K562 (cell line): ENCODE measurements around the gene CACNA2D4. TPM values are rescaled to one million over a fixed set of nuclear protein-coding genes. Genes with fewer than 3 reads are reported as not detected.

Experiments
- ATAC-seq: fragments of 200-7000 bp; cut with Tn5 transposase; 3 replicates; pipeline ENCODE4 v1.9.1; 2020; ENCODE audit warnings: moderate library complexity
- BruUV-seq: library from RNA; stranded (reverse); fragments of 400-500 nt; replicated peaks from 2 replicates; lab custom pipeline; 2021; lab: Mats Ljungman, UMichigan
- CTCF ChIA-PET: fragments of 300-600 bp; formaldehyde crosslinking; extraction: SDS; loops from one replicate; lab custom pipeline; 2021; ENCODE audit warnings: low intra/inter-chr PET ratio; lab: Yijun Ruan, JAX
- POLR2A ChIA-PET: fragments of 300-600, 350-650 bp; sonication (Branson Sonifier 250); formaldehyde crosslinking; extraction: SDS; loops from one replicate; lab custom pipeline; 2021; ENCODE audit warnings: antibody characterized with exemption, inconsistent platforms; lab: Yijun Ruan, JAX
- DNase-seq, 4 experiments: peaks; one replicate each; pipeline versions ENCODE4 v3.0.0 to v3.0.0-alpha.2; 2011 to 2018; ENCODE audit warnings: low spot score in 3 of 4, mixed read lengths in 3 of 4; ENCODE audit errors: extremely low read depth in 1 of 4
- FAIRE-seq: peaks from 2 replicates; lab custom pipeline; 2011; peaks lifted over from hg19 to GRCh38; lab: Jason Lieb, UNC
- H2AFZ ChIP-seq: 2 replicates; pipeline ENCODE4 v1.6.0; 2011; ENCODE audit warnings: low read depth, low read length, control low read depth, inconsistent platforms
- H3K27ac ChIP-seq: fragments of 200-600 bp; 3 replicates; pipeline ENCODE4 v1.8.0; 2011; ENCODE audit warnings: low read depth, mild to moderate bottlenecking, control low read depth, inconsistent platforms, low read length, moderate library complexity, mixed read lengths; ENCODE audit errors: extremely low read depth
- H3K27me3 ChIP-seq, 2 experiments: fragments of 300-600 bp in 1 of 2; 2 replicates in 1 of 2; 3 replicates in 1 of 2; pipeline versions ENCODE4 v1.6.0 to v1.8.0; 2011; ENCODE audit warnings: inconsistent platforms in 2 of 2, low read length in 2 of 2, mild to moderate bottlenecking in 1 of 2, mixed read lengths in 1 of 2, moderate library complexity in 1 of 2; ENCODE audit not compliant: control insufficient read depth in 2 of 2, insufficient read depth in 2 of 2
- H3K36me3 ChIP-seq: fragments of 300-600 bp; 3 replicates; pipeline ENCODE4 v1.8.0; 2011; ENCODE audit warnings: mild to moderate bottlenecking, low read length, inconsistent platforms; ENCODE audit not compliant: control insufficient read depth, insufficient read depth
- H3K4me1 ChIP-seq, 2 experiments: fragments of 200-600 bp in 1 of 2; replicated peaks in 1 of 2; 2 replicates in 1 of 2; 3 replicates in 1 of 2; pipeline versions ENCODE4 v1.5.1 to v1.8.0; 2011; ENCODE audit warnings: inconsistent platforms in 2 of 2, low read length in 2 of 2, mild to moderate bottlenecking in 1 of 2, mixed read lengths in 1 of 2, moderate library complexity in 1 of 2; ENCODE audit not compliant: control insufficient read depth in 2 of 2, insufficient read depth in 2 of 2
- H3K4me2 ChIP-seq: 2 replicates; pipeline ENCODE4 v1.6.1; 2011; ENCODE audit warnings: low read length, control low read depth, inconsistent platforms, mixed read lengths; ENCODE audit not compliant: insufficient read depth
- H3K4me3 ChIP-seq: fragments of 200-600 bp; sonication (generic), shearing (Covaris generic); 2 replicates; pipeline ENCODE4 v1.5.1; 2016; ENCODE audit warnings: control low read depth, inconsistent platforms
- H3K79me2 ChIP-seq: fragments of 200-600 bp; 3 replicates; pipeline ENCODE4 v1.8.0; 2011; ENCODE audit warnings: low read length, inconsistent platforms; ENCODE audit not compliant: control insufficient read depth, insufficient read depth
- H3K9ac ChIP-seq, 2 experiments: 2 replicates each; pipeline versions ENCODE4 v1.6.0 to v1.6.1; 2011; ENCODE audit warnings: low read depth in 2 of 2, low read length in 2 of 2, control low read depth in 1 of 2, inconsistent platforms in 1 of 2, mild to moderate bottlenecking in 1 of 2, mixed read lengths in 1 of 2; ENCODE audit not compliant: insufficient read depth in 1 of 2
- H3K9me1 ChIP-seq: one replicate; pipeline ENCODE4 v1.6.0; 2011; ENCODE audit warnings: inconsistent platforms, mild to moderate bottlenecking, low read length, moderate library complexity; ENCODE audit not compliant: control insufficient read depth, insufficient read depth
- H3K9me3 ChIP-seq: replicated peaks from 2 replicates; pipeline ENCODE4 v1.5.1; 2011; ENCODE audit warnings: low read depth, low read length, inconsistent platforms; ENCODE audit not compliant: control insufficient read depth, insufficient read depth
- H4K20me1 ChIP-seq: replicated peaks from 2 replicates; pipeline ENCODE4 v1.6.1; 2011; ENCODE audit warnings: low read length, inconsistent platforms, mixed read lengths; ENCODE audit not compliant: control insufficient read depth, insufficient read depth
- FOSL1 ChIP-seq: fragments of 200-800 bp; sonication (Bioruptor generic); conservative IDR thresholded peaks from 2 replicates; pipeline ENCODE4 v1.6.1; 2016; ENCODE audit warnings: missing genetic modification characterization, missing compliant biosample characterization
- HOXB6 ChIP-seq: fragments of 250-450 bp; sonication (Bioruptor Pico); IDR thresholded peaks from 2 replicates; pipeline ENCODE4 v1.5.1; 2022; ENCODE audit warnings: mild to moderate bottlenecking, borderline replicate concordance
- ZBTB8A ChIP-seq: fragments of 450-650 bp; IDR thresholded peaks from 2 replicates; pipeline ENCODE4 v1.6.1; 2018; ENCODE audit warnings: mild to moderate bottlenecking, moderate library complexity; ENCODE audit not compliant: partially characterized antibody
- ZNF324 ChIP-seq: fragments of 250-450 bp; sonication (Bioruptor Pico); IDR thresholded peaks from 2 replicates; pipeline ENCODE4 v1.4.0; 2020; ENCODE audit warnings: mild to moderate bottlenecking
- WGBS: fragments of 100-300 bp; shearing (Covaris generic); methylation state at CpG from one replicate; pipeline ENCODE4 v1.1.6; 2016; ENCODE audit warnings: low coverage, mixed read lengths; ENCODE audit not compliant: insufficient coverage; ENCODE audit errors: missing lambda C conversion rate; 5-methylcytosine and 5-hydroxymethylcytosine counted together
- in situ Hi-C: fragments of 300-500 bp; cut with MboI; formaldehyde crosslinking; loops from 4 replicates; pipeline ENCODE4 v1.15.0; 2018; ENCODE audit warnings: inconsistent platforms, mixed read lengths
- intact Hi-C: fragments of 100-400 bp; cut with micrococcal nuclease; formaldehyde crosslinking; loops from 2 replicates; pipeline ENCODE4 v1.14.2; 2022
- polyA plus RNA-seq, 8 experiments: library from polyadenylated mRNA; depleted of rRNA in 4 of 8; stranded (reverse) in 5 of 8; unstranded in 3 of 8; fragments of >200 nt; fragmentation: Nextera tagmentation in 2 of 8; fragmentation: Illumina TruSeq in 1 of 8; extraction: Ambion mirVana in 2 of 8; extraction: Trizol in 1 of 8; gene quantifications; 2 replicates each; pipeline versions ENCODE4 v1.2.1 to v1.2.3, GENCODE V29; 2011 to 2014; ENCODE audit warnings: inconsistent platforms in 1 of 8, missing spikeins in 1 of 8
- total RNA-seq, 7 experiments: library from RNA; depleted of rRNA in 6 of 7; stranded (reverse); fragments of >200 nt in 6 of 7; fragmentation: Illumina TruSeq in 2 of 7; extraction: Trizol in 2 of 7; gene quantifications; 2 replicates each; pipeline versions ENCODE4 v1.2.1 to v1.2.3, GENCODE V29; 2011 to 2021; ENCODE audit warnings: low replicate concordance in 1 of 7

Gene CACNA2D4
- total and polyA plus RNA-seq, 9 of the 15 experiments (the other 6 are each of a cell fraction or from before 2014, with no cell fraction given): 0.04 to 0.69 (median 0.40) TPM; not detected in 3

DNA sequence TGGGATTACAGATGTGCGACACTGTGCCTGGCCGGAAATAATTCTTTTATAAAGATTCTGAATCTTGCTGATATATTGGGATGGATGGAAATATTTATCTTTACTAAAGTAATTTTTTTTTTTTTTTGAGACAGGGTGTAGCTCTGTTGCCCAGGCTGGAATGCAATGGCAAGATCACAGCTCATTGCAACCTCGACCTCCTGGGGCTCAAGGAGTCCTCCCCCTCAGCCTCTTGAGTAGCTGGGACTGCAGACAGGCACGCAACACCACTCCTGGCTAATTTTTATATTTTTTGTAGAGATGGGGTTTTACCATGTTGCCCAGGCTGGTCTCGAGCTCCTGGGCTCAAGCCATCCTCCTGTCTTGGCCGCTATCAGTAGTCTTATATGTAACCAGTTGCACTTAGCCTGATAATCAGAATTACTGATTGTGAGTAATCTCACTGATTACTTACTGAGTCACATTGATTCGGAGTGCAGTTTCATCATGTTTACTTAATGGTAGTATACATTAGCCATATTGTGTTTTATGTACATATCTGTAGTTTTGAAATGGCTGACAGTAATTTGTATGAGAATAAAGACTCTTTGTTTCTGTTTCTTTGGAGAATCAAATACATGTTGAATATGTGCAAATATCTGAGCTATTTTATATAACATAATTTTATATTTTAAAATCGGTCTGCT is 148.5 kb downstream of the CACNA2D4 start:
- H2AFZ ChIP-seq: no peak overlapping the region
- 0 out of 2 replicates have a peak, but pooled peaks have one; percentile 30 for TF ChIP-seq FOSL1 (tag)
- no peak for TF ChIP-seq ZNF324 (CRISPR knock-in tag)
- peaks cover 79% of the 10 kb centered on the region for H3K79me2 ChIP-seq
- peaks cover 4% of the 10 kb centered on the region; the same call in 1 of the 2 replicates for H4K20me1 ChIP-seq
- H3K4me1 ChIP-seq: no peaks in the 10 kb centered on the region
- CTCF ChIA-PET: no interaction called here
- WGBS: 81% methylated on average over 8 of the region's 8 CpGs
- no peak overlapping the region for H3K9ac ChIP-seq
- FAIRE-seq (no peak), DNase-seq (no peak), ATAC-seq (no peak)
- H3K4me2 ChIP-seq: no peak overlapping the region
- intact Hi-C loops (no loop called here), in situ Hi-C loops (no loop called here)
- peaks cover 46% of the 10 kb centered on the region for H3K36me3 ChIP-seq
- no TSS peak for BruUV-seq
- H3K4me3 ChIP-seq: no peak overlapping the region
- no peaks in the 10 kb centered on the region for H3K9me3 ChIP-seq
- H3K27me3 ChIP-seq: no peaks in the 10 kb centered on the region
- no peak overlapping the region for H3K27ac ChIP-seq
- POLR2A ChIA-PET: no interaction called here
- H3K9me1 ChIP-seq: no peaks in the 10 kb centered on the region

DNA sequence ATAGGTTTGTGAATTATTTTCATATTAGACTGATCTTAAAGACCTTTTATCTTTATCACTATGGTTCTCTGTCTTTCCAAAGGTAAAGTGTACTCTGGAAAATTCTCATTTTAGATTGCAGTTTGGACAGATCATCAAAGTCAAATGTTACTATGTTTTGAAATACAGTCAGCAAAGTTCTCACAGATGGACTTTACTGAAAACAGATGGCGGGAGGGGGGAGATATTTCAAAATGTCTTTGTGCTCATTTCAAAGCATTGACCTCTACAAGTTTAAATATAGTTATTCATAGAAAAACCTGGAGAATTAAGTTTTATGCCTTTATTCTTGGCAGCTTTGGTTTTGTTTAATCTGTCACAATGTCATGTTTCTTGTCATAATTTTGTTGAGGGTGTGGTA is 149.8 kb downstream of the CACNA2D4 start:
- WGBS: 100% methylated on average over 1 of the region's 1 CpG
- peaks cover 84% of the 10 kb centered on the region for H3K79me2 ChIP-seq
- CTCF ChIA-PET: no interaction called here
- H3K4me2 ChIP-seq: no peak overlapping the region
- intact Hi-C loops: no loop called here
- no peaks in the 10 kb centered on the region for H3K27me3 ChIP-seq
- H3K9me3 ChIP-seq: no peaks in the 10 kb centered on the region
- no peak for DNase-seq
- TF ChIP-seq HOXB6 (CRISPR knock-in tag) (no peak), ZBTB8A (no peak)
- TF ChIP-seq, all 486 proteins: peak for 0
- peaks cover 40% of the 10 kb centered on the region for H3K36me3 ChIP-seq
- POLR2A ChIA-PET: no interaction called here
- no peak overlapping the region for H3K4me3 ChIP-seq
- H4K20me1 ChIP-seq: no peaks in the 10 kb centered on the region
- H2AFZ ChIP-seq: no peak overlapping the region
- H3K27ac ChIP-seq: no peak overlapping the region
- no peaks in the 10 kb centered on the region for H3K4me1 ChIP-seq
- ATAC-seq: no peak
- H3K9ac ChIP-seq: no peak overlapping the region
- FAIRE-seq: no peak
- in situ Hi-C loops: no loop called here
- H3K9me1 ChIP-seq: no peaks in the 10 kb centered on the region
- BruUV-seq: no TSS peak
